Erythroblast (primary cell): Measurements from ENCODE around the gene NEDD8.

ENCODE experiments used
- DNase-seq, 2 experiments: peaks; one replicate each; lab custom pipeline; 2025; lab: John Stamatoyannopoulos, UW
- GATA1 ChIP-seq: IDR thresholded peaks from 2 replicates; pipeline ENCODE4 v1.6.1; 2011; ENCODE audit warnings: low read depth, mild to moderate bottlenecking, control low read depth, low read length, moderate library complexity
- POLR2A ChIP-seq: IDR thresholded peaks from 2 replicates; pipeline ENCODE4 v1.6.1; 2011; ENCODE audit warnings: mild to moderate bottlenecking, low read length

NEDD8 gene

DNA sequence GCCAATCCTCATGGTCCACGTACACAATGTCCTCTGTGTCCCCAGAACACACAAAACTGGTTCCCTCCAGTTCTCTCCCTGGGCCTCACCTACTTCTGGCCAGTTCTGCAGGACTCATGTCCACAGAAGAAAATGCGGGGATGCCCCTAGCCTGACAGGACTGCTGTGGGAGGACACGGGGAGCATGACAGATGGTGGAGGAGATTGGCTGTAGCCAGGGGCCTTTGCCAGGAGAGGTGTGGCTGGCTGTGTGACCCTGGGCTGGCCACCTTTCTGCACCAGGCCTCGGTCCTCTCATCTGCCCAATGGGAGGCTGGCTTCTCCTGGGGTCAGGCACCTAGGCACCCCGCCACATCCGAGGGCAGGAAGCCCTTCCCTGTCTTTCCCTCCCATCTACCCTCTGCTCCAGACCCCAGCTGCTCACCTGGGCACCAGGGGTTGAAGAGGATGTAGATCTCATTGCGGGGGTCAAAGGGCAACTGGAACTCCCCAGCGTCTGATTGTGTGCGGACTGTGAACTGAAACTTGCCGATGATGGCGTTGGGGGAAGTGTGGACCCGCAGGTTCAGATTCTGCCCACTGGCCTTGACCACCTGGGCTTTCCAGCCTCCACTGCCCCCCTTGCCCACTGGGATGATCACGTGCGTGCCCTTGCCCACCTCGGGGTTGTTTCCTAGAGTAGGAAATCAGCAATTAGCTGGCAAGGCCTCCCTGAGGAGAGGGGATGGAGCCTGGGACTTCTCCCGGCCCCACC lies 28.0 kb upstream of the NEDD8 start:
- DNase-seq = peak; percentile 41 to 54
- no peak for TF ChIP-seq POLR2A
- no peak for TF ChIP-seq GATA1

DNA sequence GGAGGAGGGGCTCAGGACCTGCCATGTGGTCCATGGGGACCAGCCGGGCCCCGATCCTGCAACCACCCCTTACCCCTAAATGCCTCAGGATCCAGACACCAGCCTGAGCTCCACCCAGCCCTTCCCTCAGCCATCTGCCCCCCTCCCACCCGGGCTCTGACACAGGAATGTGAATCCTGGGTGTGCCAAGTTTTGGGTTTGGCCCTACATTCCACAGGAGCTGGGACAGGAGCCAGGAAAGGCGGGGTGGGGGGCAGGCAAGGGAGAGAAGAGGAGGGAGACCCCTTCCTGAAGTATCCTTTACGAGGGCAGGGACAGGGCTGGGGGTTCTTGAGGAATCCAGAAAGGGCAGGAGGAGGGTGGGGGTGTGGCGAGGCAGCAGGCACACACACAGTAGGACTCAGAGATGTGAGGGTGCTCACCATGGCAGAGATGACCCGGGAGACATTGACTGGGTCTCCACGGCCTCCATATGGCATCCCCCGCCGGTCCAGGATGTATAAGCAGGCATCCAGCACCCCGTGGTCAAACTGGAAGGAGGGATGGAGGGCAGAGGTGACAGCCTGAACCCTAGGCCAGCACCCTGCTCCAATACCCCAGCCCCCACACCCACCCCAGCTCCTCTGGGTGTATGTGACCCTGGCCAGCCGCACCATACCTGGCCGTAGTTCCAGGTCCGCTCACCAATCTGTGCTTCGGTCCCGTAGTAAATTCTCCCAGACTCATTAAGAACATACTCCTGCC lies 27.3 kb upstream of the NEDD8 start:
- TF ChIP-seq POLR2A (no peak), GATA1 (no peak)
- no peak for DNase-seq

DNA sequence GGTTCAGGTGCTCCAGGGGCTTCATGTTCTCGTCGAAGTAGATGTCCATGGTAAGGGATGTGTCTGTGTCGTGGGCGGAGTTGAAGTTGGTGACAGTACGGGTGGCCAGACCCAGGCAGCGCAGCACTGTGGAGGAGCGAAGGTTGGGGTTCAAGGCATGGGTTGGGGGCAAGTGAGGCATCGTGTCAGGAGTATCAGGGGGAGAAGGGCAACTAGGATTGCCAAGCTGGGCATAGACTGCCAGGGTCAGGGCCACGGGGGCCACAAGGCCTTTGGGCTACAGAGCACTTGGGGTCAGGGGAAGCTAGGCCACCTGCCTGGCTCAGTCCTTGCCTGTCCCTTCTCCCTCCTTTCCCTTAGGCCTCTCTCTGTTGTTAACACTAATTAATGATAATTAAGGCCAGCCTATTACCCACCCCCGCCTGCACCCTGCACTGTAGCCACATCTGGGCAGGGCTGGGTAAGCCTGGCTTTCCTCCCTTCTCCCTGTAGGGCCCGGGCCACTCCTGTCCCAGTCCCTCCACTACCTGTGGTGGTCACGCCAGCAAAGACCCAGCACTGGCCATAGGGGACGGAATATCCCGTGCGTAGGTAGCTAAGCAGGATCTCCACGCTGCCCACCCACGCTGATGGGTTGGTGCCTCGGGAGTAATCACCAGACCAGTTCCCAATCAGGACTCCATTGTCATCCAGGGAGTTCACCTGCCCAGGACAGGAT lies 26.5 kb upstream of the NEDD8 start:
- TF ChIP-seq GATA1 (no peak), POLR2A (no peak)
- DNase-seq = no peak

DNA sequence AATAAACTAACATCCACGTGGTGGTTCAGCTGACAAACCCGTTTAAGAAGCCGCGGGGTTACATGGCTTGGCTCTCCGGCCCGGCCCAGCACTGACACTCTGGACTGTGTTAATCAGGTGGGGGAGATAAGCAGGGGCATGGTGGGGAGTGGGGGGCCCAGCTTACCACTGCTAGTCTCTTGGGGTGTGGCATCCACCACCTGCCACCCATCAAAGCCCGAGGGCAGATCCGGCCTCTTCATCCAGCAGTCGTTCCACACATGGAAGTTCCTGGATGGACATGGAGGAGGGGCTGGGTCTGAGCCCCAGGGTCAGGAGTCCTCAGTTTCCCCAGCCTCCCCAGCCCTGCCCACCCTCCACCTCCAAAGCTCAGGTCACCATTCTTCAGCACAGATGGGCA lies 26.0 kb upstream of the NEDD8 start:
- DNase-seq = no peak
- TF ChIP-seq POLR2A (no peak), GATA1 (no peak)

DNA sequence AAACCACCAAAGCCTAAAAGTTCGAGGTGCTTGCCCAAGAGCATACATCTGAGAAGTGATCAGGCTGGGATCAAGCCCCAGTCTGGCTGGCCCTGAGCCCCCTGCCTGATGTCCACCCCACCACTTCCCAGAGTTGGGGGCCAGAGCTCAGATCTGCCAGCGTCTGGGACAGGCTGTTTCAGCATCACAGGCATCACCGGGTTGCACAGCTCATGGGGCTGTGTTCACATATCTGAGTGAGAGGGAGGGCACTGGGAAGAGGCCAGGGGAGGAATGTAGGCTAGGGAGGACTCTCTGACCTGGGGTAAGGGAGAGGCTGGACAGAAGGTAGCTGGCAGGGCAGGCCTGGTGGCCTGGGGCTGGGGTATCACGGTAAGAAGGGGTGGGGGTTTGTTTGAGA lies 24.8 kb upstream of the NEDD8 start:
- TF ChIP-seq POLR2A = no peak
- DNase-seq = peak in 1 of 2 experiments; percentile 53

DNA sequence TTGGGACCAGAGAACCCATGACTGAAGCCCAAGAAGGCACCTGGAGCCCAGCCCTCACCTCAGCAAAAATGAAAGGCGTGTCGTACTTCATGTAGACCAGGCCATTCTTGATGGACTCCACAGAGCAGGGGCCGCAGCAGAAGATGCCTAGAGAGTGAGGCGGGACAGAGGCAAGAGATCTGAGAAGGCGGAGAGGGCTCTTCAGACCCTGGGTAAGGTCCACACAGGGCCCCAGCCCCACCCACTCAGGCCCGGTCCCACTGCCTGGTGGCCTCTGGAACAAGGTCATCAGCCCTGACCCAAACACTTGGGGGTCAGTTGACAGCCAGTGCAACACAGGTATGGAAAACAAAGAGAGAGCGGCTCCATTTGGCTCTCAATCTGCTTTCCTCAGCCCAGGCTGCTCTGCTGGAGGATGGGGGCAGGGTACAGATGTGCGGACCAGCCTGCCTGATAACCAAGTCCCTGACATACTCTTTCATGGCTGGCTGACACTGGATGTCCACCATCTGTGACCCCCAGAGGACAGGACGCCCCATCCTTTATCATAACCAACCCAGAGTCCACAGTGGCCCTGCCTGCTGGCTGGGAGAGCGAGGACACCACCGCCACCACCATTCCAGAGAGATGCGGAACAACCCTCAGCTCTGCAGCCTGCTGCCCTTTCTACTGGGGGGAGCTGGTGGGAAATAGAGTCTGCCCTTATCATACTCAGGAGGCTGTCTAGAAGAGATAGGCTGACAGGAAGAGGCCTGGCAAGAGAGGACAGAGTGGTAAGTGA lies 24.0 kb upstream of the NEDD8 start:
- peak; percentile 77 for TF ChIP-seq GATA1
- no peak for TF ChIP-seq POLR2A
- DNase-seq = peak; percentile 89 to 95

DNA sequence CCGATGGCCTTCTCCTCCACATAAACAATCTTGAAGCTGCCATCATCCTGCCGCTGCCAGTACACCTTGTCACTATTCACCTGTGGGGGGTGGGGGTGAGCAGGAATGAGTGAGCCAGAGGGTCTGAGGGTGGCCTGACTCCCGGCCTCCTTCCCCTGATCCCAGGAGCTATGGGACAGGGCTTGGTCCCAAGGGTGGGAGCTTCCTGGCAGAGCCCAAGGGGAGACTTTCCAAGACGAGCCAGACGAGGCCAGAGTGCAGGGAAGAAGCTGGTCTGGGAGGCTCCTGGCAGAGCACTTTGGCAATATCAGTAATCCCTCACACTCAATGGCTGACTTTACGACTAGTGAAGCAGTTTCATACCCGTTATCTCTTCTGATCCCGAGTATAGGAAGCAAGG lies 23.3 kb upstream of the NEDD8 start:
- no peak for DNase-seq
- no peak for TF ChIP-seq GATA1
- TF ChIP-seq POLR2A = no peak

DNA sequence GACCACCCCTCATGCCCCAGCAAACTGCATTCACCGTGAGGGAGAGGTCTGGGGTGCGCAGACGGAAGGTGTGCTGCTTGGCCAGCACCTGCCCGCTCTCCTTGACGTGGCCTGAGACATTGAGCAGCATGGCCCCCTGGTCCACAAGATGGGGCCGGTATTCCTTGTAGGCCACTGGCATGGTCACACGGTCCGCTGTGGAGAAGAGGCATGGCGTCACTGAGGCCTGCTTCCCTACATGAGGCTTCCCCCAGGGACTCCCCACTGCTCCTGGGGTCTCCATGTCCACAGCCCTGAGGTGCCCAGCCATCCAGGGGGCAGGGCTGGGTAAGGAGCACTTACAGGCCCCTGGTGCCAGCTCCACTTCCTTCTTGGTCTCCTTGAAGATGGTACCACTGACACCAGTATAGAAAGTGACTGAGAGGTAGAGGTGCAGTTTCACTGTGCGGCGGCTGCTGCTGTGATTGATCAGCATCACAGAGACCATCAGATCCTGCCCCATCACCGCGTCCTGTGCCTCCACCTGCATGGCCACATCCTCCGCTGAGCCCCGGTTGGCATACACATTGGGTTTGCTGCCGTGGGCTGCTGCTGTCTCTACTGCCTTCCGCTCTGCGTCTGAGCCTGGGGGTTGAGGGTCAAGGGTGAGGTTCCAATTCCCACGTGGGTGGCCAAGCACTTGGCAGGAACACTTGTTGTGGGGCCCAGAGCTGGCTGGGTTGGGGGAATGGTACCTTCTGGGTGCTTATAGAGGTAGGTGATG lies 22.6 kb upstream of the NEDD8 start:
- DNase-seq = no peak
- no peak for TF ChIP-seq GATA1
- TF ChIP-seq POLR2A = no peak

DNA sequence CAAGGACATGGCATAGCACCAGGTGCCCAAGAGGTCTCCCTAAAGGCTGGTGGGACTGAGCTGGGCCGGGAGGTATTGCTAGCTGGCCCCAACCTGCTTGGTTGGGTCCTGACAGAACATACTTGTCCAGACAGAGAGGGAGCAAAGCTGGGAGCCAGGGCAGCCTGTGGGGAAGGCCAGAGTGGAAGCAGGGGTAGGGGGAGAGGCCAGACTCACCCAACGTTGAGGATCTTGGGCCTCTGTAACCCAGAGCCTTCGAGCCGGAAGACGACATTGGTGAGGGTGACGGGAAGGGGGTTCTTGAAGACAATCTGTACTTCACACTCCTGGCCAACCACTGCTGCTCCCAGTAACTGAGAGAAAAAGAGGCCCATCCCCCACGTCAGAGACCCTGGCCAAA lies 21.8 kb upstream of the NEDD8 start:
- TF ChIP-seq POLR2A = no peak
- no peak for TF ChIP-seq GATA1
- no peak for DNase-seq

DNA sequence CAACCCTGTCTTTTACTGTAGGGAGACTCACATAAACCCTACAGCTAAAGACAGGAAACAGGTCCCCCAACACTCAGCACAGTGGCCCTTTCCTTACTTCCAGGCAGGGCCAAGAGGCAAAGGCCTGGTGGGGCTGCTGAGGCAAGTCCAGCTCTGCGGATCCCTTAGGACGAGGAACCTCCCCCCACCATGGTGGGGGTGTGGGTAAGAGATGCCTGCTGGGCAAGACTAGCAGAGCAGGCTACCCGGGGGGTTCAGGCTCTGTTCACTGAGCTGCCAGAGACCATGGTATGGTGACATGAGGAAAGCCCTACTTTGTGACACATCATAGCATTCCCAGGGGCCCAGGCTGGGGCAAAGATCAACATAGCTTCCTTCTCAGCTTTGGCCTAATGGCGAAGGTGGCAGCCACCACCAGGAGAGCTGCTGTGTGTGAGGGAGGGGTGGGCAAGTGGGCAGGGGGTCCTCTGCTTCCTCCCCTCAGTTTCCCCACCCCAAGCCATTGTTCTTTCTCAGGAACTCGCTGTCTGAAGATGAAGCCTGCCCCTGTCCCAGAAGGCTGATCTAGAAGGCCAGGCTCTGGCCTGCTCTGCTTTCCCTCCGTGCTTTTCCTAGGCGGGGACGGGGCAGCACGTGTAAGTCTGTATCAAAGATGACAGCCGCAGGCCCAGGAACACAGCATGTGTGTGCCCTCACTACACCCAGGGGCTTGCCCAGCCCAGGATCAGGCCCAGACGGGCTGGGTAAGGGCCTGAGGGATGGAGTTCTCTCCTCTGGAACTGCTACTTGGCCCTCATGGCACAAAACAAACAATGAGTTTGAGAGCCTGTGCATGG lies 20.3 kb upstream of the NEDD8 start:
- no peak for DNase-seq
- TF ChIP-seq POLR2A (no peak), GATA1 (no peak)

DNA sequence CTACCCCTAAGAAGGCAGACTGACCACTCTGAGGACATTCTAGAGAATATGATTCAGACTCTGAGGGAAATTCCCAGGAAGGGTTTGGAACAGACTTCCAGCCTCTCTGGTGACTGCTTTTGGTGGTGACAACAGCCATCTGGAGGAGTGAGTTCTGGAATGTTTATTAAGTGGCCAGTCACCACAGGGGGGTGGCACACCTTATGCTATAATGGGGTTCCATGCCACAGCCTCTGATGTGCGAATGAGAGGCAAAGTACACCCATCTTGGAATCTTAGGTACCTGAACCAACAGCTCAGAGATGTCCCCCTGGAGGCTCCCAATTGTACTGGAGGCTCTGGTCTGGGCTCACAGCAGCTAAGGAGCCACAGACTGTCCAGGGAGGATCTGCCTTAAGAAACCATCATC lies 19.7 kb upstream of the NEDD8 start:
- no peak for TF ChIP-seq POLR2A
- TF ChIP-seq GATA1 = no peak

DNA sequence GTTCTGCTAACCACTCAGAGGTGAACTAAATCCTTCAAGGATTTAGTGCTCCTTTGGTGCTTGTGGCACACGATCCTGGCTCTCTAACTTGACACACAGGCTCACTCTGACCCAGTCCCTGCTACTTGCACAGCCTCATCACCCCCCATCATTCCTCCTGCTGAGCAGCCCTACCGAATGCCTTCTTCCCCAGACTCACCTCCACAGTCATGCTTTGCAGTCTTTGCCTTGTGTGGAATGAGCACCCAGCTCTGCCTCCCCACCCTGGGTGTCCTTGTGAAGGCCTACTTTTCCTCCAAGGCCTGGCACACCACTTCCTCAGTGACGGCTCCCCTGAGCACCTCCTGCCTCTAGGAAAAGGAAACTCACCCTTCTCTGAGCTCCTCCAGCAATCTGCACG lies 18.2 kb upstream of the NEDD8 start:
- TF ChIP-seq POLR2A (no peak), GATA1 (no peak)
- no peak for DNase-seq

More for the DNA sequence above, 19.7 kb upstream of the NEDD8 start:
- no peak for DNase-seq
